ENCODE data around the gene ARHGEF11. TPM values are rescaled to one million over a fixed set of nuclear protein-coding genes. Genes with fewer than 3 reads are reported as not detected.

Gene ARHGEF11
- total and polyA plus RNA-seq, 9 of the 15 experiments (the other 6 are each of a cell fraction or from before 2014, with no cell fraction given) = 0.14 to 15.5 (median 9.0) TPM

GRCh38 chr1:156958247-156958714 is 87.3 kb downstream of the ARHGEF11 start (continued):
- no peak for TF ChIP-seq ZNF785 (CRISPR knock-in tag; IDR thresholded peaks at IDR 0.05)
- no peak for TF ChIP-seq SREBF2 (CRISPR knock-in tag; IDR thresholded peaks at IDR 0.05)
- TF ChIP-seq ZNF212 (CRISPR knock-in tag; IDR thresholded peaks at IDR 0.05) = 0 out of 2 replicates have a peak, but pooled peaks have one; percentile 66
- TF ChIP-seq PHF20 (IDR thresholded peaks at IDR 0.05; ENCODE audit: partially characterized antibody) = no peak
- TF ChIP-seq KLF1 (tag; IDR thresholded peaks at IDR 0.05) = peak; percentile 100
- TF ChIP-seq CREB3L1 (IDR thresholded peaks at IDR 0.05; ENCODE audit: borderline replicate concordance, low read depth) = peak; percentile 53; the same call in 1 of the 2 replicates
- TF ChIP-seq MED1 (CRISPR knock-in tag; IDR thresholded peaks at IDR 0.05; ENCODE audit: borderline replicate concordance) = no peak
- peak; percentile 68 to 84; a peak in 2 of 4 replicates for TF ChIP-seq ARNT (IDR thresholded peaks at IDR 0.05)
- 0 out of 2 replicates have a peak, but pooled peaks have one; percentile 71 for TF ChIP-seq OTX1 (CRISPR knock-in tag; IDR thresholded peaks at IDR 0.05)
- TF ChIP-seq PBX2 (CRISPR knock-in tag; IDR thresholded peaks at IDR 0.05; ENCODE audit: low read depth) = no peak
- TF ChIP-seq PBX2 (tag; conservative IDR thresholded peaks at IDR 0.05; ENCODE audit: low read depth) = no peak
- TF ChIP-seq ETV6 (IDR thresholded peaks at IDR 0.05; ENCODE audit: borderline replicate concordance in 1 of 2, low read depth in 2 of 2, low read length in 1 of 2) = peak in 1 of 2 experiments; percentile 69; a peak in 1 of 4 replicates
- no peak for TF ChIP-seq ETV6 (CRISPR knock-in tag; IDR thresholded peaks at IDR 0.05; ENCODE audit: borderline replicate concordance)
- TF ChIP-seq ZNF165 (CRISPR knock-in tag; IDR thresholded peaks at IDR 0.05; ENCODE audit: borderline replicate concordance) = no peak
- TF ChIP-seq ZBTB12 (CRISPR knock-in tag; IDR thresholded peaks at IDR 0.05) = no peak
- TF ChIP-seq RNF2 (IDR thresholded peaks at IDR 0.05) = peak; percentile 92
- TF ChIP-seq CBX5 (IDR thresholded peaks at IDR 0.05; ENCODE audit: borderline replicate concordance, low read depth) = no peak
- no peak for TF ChIP-seq HNRNPLL (IDR thresholded peaks at IDR 0.05; ENCODE audit: low read depth, low read length, poor library complexity, severe bottlenecking)
- TF ChIP-seq BCOR (IDR thresholded peaks at IDR 0.05) = peak; percentile 71
- TF ChIP-seq SAP30 (IDR thresholded peaks at IDR 0.05; ENCODE audit: borderline replicate concordance, insufficient read depth, low read depth, low read length, poor library complexity, severe bottlenecking) = no peak
- TF ChIP-seq NEUROD1 (IDR thresholded peaks at IDR 0.05; ENCODE audit: borderline replicate concordance, low read depth, low read length, partially characterized antibody) = peak; percentile 61
- TF ChIP-seq USF1 (CRISPR knock-in tag; IDR thresholded peaks at IDR 0.05) = peak; percentile 40; the same call in 1 of the 2 replicates
- TF ChIP-seq ZNF24 (IDR thresholded peaks at IDR 0.05) = peak; percentile 36; the same call in 1 of the 2 replicates
- peak; percentile 93 for TF ChIP-seq ETV1 (tag; conservative IDR thresholded peaks at IDR 0.05; ENCODE audit: low read depth)

Measured in K562 (cell line).